Left ventricle myocardium inferior (tissue), 1 donor: ENCODE measurements around the gene TBCD. TPM values are rescaled to one million over a fixed set of nuclear protein-coding genes. Genes with fewer than 3 reads are reported as not detected.

Experiments used
- DNase-seq: peaks from one replicate; pipeline ENCODE4 v3.0.0-alpha.2; 2020
- H3K27ac ChIP-seq: fragments of 200-600 bp; replicated peaks from 2 replicates; pipeline ENCODE4 v1.8.0; 2021
- H3K27me3 ChIP-seq: fragments of 200-600 bp; 2 replicates; pipeline ENCODE4 v1.8.0; 2021; ENCODE audit warnings: low read depth
- H3K36me3 ChIP-seq: fragments of 200-600 bp; 2 replicates; pipeline ENCODE4 v1.8.0; 2021
- H3K4me1 ChIP-seq: fragments of 200-600 bp; 2 replicates; pipeline ENCODE4 v1.8.0; 2021
- H3K4me3 ChIP-seq: fragments of 200-600 bp; 2 replicates; pipeline ENCODE4 v1.8.0; 2021; ENCODE audit warnings: mild to moderate bottlenecking, moderate library complexity
- H3K9me3 ChIP-seq: fragments of 200-600 bp; replicated peaks from 2 replicates; pipeline ENCODE4 v1.8.0; 2021
- CTCF ChIP-seq: fragments of 200-600 bp; IDR thresholded peaks from 2 replicates; pipeline ENCODE4 v1.8.0; 2021; ENCODE audit warnings: antibody characterized with exemption, mild to moderate bottlenecking, borderline replicate concordance
- intact Hi-C: fragments of 100-400 bp; cut with micrococcal nuclease; formaldehyde crosslinking; loops from one replicate; pipeline ENCODE4 v1.11.0; 2022
- total RNA-seq: library from RNA; stranded (reverse); fragmentation: NEBNext Ultra II Directional; extraction: Animal tissue kit (Norgen Biotek cat#: 25700); gene quantifications from one replicate; pipeline ENCODE4 v1.2.1, GENCODE V29; 2021
- donor health status: DM: no; HTN: yes; CAD: no; lungs with severe emphysema.

Gene TBCD
- total RNA-seq, 1 donor from 2014 or later: 48.0 TPM

GRCh38 chr17:82868715-82869131 is 116.9 kb downstream of the TBCD start:
- H3K27ac ChIP-seq: no peak overlapping the region
- peaks cover 23% of the 10 kb centered on the region for H3K36me3 ChIP-seq
- DNase-seq: no peak
- H3K4me1 ChIP-seq: peaks cover 73% of the 10 kb centered on the region
- no peak for TF ChIP-seq CTCF
- H3K27me3 ChIP-seq: no peaks in the 10 kb centered on the region
- H3K9me3 ChIP-seq: no peaks in the 10 kb centered on the region
- intact Hi-C loops: no loop called here
- no peak overlapping the region for H3K4me3 ChIP-seq

GRCh38 chr17:82869536-82869935 is 117.7 kb downstream of the TBCD start:
- H3K4me1 ChIP-seq: peaks cover 65% of the 10 kb centered on the region
- no peak for TF ChIP-seq CTCF
- H3K27ac ChIP-seq: peak overlapping the region; percentile 5
- H3K9me3 ChIP-seq: no peaks in the 10 kb centered on the region
- no peaks in the 10 kb centered on the region for H3K27me3 ChIP-seq
- intact Hi-C loops: no loop called here
- no peak overlapping the region for H3K4me3 ChIP-seq
- H3K36me3 ChIP-seq: peaks cover 25% of the 10 kb centered on the region
- no peak for DNase-seq

- intact Hi-C loops: no loop called here
- Histone ChIP-seq H3K36me3 (peaks cover 28% of the 10 kb centered on the region), H3K9me3 (no peaks in the 10 kb centered on the region), H3K4me1 (peaks cover 62% of the 10 kb centered on the region), H3K27ac (peak overlapping the region; percentile 84), H3K27me3 (no peaks in the 10 kb centered on the region), H3K4me3 (no peak overlapping the region)
- no peak for TF ChIP-seq CTCF
- no peak for DNase-seq
Measured at GRCh38 chr17:82870091-82870491, 118.2 kb downstream of the TBCD start.

- Histone ChIP-seq H3K36me3 (peaks cover 28% of the 10 kb centered on the region), H3K4me3 (no peak overlapping the region), H3K4me1 (peaks cover 62% of the 10 kb centered on the region), H3K9me3 (no peaks in the 10 kb centered on the region), H3K27ac (peak overlapping the region; percentile 84), H3K27me3 (no peaks in the 10 kb centered on the region)
- TF ChIP-seq CTCF: no peak
- no peak for DNase-seq
- intact Hi-C loops: no loop called here
Measured at GRCh38 chr17:82870541-82870940, 118.7 kb downstream of the TBCD start.

GRCh38 chr17:82871056-82871775 is 119.4 kb downstream of the TBCD start:
- intact Hi-C loops: no loop called here
- Histone ChIP-seq H3K36me3 (peaks cover 28% of the 10 kb centered on the region), H3K27ac (peak overlapping the region; percentile 84), H3K9me3 (no peaks in the 10 kb centered on the region), H3K27me3 (no peaks in the 10 kb centered on the region), H3K4me1 (peaks cover 62% of the 10 kb centered on the region), H3K4me3 (no peak overlapping the region)
- DNase-seq: no peak
- TF ChIP-seq CTCF: no peak
